ENCODE results near the gene ZNF845.
"Not testable (repeated sequence)": the region's sequence is repeated elsewhere in the genome, so short reads cannot be mapped to it uniquely, and the experiment has no call there.

ZNF845 gene

DNA sequence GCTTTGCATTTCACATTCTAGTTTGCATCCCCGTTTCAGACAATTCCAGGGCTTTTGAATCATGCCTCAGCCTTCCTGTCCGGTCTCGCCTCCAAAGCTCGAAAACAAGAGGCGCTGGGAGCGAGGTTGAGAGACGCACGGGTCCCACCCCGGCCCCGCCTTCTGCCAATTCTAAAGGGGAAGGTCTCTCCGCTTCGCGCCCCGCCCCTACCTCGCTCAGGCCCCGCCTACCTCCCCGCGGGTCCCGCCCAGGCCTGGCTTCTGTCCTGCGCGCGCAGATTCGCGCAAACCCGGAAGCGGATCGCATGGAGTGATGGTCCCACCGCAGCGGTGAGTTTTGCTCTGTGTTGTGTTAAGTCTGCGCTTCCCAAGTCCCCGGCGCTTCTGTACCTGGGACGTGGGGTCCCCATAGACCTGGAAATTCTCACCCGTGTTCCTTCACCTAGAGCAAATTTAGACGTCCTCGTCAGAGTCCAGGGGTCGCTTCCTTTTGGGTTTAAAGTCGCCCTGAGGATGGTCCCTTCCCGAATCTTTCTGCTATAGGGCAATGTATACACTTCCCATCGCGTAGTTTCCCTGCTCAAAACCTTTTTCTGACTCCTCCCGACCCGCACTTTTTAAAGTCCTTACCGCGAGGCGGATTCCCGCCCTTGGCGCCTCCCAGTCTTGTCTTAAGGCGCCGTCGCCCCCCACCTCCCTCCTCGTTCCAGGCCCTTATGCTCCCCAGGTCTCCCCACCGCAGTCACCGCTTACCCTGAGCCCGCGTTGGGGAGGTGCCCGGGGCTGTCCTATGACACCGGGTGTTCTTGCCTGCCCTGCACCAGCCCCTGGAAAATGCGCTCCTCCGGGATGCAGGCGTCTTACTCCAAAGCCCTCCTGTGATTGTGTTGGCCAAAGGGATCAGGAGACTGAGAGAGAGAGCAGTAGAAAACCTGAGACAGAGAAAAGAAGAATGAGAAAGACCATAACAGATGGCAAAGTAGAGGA is at the start of gene ZNF845:
ZNF845 (plus strand) TSS at position 287 of the 987 bp plus-strand sequence. CDS start 7,559 bp downstream, outside the sequence.
- DNase-seq = peak; percentile 99

DNA sequence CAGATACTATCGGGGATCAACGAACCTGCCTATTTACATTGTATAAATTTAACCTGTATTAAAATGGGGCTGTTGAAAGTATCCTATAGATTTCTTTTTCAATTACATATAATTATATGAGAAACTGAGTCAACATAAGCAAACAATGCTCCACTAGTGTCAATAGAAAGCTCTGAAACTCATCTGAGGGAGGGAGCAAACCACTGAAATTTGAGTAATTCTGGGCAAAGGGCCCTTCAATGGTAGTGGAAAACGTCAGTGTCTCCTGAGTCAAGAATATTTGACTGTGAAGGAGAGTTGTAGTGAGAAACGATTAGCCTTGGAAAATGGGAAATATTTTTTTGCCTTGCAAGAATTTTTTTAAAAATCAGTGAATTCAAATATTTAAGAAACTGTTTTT is 48.5 kb upstream of the ZNF845 start:
- DNase-seq = no peak

DNA sequence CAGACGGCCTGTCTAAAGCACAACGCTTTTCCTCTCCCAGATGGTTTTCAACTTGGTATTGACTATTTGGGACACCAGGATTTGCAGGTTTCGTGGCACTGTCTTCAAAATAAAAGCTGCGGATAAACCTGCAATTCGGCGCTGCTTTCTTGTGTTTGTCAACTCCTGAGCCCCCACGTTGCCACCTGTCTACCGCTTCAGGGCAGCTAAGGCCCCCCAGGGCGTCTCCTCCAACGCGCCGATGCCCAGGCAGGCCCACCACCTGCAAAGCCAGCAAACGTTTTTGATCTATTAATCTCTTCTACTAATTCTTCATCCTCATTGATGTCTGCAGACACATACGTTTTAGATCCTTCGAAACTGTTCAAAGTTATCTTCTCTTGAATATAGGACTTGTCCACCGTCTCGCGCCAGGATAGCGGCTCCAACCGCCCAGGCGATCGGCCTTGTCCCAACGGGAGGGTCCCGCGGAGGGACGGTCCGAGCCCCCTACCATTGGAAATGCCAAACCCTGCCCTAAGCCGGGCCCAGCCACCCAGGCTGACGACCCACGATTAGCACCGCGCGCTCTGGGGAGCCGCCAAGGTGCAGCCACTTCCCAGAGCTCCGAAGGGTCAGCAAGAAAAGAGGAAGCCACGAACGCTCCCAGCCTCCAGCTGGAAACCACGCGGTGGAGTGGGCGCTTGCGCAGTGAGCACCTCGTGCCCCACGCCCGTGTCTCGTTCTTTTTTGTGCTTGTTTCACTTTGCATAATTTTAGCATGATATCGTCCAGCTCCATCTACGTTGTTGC is 42.6 kb upstream of the ZNF845 start:
- no peak for DNase-seq

DNA sequence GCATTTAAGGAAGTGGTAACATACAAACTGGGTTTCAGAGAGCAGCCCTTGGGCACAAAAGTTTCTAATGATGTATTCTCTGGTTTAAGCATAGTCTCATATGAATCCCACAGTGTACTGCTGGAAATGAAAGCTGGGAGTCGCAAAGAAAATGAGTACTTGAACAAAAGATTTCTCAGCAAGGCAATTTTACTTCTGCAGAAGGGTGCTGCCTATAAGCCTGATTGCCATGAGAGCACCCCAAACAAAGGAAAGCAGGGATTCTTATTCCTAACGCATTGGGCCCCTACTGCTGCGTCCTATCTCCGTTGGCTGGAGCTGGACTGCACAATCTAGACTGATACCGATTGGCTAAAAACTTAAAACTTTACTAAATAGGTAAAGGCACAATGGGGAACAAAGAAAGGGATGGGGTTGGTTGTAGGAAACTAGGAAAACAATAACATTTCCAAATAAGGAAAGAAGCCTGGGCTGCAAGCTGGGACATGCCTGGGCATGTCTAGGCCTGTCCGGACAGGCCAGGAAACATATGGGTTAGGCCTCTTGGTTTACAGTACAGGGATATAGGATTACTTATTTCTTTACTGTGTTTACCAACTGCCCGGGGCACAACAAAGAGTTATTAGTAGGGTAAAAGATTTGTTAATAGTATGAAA is 38.6 kb upstream of the ZNF845 start:
- DNase-seq = no peak

DNA sequence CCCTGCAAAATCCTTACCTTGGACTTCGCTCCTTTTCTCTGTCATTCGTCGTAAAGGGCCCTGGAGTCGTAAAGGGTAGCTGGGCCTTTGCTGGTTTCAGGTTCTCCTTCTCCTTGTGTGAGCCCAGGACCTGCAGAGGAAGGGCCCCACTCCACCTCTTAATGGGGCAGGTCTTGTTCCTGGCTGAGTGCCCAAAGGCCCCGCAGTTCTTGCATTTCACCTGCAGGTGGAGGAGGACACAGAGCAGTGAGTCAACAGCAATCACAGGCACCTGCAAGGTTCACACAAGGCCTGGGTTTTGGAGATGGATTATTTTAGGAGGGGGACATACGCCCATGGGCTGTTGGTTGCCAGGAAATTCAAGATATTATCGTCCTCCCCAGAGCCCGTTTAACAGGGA is 32.2 kb upstream of the ZNF845 start:
- DNase-seq = not testable (repeated sequence)

DNA sequence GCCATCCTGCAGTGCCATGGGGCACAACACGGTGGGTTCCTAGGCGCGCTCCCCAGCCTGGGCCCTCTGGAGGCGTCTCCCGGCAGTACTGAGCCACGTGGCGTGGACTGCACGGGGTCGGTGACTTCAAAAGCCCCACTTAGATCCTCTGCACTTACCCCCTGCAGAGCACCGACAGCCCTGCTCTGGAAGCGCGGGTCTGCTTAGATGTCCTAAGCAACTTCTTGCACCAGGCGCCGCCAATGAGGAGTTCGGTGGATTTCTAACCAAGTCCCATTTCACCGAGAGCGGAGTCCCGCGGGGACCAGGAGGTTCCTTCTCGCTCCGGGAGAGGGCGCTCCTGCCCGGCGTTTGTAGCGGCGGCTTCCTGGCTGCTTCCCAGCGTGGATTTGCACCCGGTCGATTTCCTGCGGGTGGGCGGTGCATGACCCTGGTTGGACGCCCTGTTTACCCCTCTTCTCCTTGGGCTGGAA is 25.2 kb upstream of the ZNF845 start:
- DNase-seq = no peak

DNA sequence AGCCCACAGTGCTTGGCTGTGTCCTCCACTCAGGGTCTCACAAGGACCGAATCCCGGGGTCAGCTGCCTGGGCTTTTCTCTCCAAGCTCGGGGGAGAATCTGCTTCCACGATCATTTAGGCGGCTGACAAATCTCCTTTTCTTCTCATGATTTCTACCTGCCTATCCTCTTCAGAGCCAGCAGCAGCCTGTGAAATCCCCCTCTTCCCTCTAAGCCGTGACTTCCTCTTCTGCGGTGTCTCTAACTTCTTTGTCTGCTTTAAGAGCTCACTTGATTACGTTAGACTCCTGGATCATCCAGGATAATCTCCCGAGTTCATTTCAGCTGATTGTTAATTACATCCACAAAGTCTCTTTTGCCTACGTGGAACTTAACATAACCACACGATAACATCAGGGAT is 22.5 kb upstream of the ZNF845 start:
- no peak for DNase-seq

DNA sequence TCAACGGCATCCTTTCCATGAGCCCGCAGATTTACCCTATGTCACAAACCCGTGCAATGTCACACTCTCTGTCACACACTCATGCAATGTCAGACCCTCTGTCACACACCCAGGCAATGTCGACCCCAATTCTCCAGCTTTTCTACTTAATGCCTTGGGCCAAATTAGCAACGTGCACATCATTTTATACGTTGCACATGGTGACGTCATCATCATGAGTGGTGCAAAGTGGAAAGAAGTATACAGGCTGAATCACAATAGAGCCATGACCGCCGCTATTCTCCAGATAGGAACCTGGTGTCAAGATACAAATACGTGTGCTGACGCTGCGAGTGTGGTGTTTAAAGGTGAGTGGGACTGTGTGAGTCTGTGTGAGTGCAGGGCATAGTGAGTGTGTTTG is 21.7 kb upstream of the ZNF845 start:
- no peak for DNase-seq

DNA sequence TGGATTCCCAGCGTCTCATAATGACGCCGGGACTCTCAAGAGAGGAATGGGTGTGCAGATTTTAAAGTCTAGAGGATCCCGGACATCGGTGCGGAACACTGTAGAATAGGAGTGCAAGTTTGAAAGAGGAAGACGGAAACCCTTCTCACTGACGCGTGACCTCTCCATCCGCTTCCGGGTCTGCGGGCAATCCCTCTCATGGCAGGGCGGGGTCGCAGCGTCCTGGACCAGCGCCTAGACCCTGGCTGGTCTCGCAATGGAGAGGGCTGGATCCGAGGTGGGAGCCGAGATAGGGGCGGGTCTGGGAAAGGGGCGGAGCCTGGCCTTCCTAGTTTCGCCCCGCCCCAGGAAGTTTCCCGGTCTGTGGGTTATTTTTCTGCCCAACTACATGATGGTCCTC is 4.6 kb upstream of the ZNF845 start:
- DNase-seq = no peak

DNA sequence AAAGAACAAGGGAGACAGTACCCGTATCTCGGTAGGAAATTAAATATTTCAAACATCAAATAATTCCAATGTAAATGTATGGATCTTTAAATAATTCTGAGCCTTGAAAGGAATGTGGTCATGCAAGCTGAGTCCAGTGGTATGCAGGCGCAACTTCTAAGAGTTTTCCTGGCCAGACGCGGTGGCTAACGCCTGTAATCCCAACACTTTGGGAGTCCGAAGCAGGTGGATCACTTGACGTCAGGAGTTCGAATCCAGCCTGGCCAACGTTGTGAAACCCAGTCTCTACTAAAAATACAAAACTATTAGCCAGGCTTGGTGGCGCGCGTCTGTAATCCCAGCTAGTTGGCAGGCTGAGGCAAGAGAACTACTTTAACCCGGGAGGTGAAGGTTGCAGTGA is 1.1 kb upstream of the ZNF845 start:
- DNase-seq = no peak

DNA sequence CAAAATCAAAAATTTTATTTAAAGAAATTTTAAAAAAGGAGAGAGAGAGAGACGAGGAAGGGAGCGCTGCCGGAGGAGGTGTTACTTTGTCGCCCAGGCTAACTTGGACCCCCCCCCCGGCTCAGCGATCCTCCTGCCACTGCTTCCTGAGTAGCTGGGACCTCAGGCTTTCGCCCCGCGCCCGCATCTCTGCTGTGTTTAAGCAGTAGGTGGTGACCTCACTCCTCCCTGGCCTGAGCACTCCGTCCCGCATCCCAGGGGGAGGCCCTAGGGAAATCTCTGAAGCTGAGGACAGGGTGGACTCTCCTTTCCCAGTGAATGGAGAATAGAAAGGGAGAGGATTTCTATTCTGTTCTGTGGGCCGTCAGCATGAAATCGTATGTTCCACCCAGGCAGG is 485 bp upstream of the ZNF845 start:
- no peak for DNase-seq

DNA sequence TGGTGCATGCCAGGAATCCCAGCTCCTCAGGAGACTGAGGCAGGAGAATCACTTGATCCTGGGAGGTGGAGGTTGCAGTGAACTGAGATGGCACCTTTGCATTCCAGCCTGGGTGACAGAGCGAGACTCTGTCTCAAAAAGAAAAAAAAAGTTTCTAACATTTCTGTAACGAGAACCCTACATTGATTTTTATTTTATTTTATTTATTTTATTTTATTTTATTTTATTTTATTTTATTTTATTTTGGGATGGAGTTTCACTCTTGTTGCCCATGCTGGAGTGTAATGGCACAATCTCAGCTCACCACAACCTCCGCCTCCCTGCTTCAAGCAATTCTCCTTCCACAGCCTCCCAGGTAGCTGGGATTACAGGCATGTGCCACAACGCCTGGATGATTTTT is 10.9 kb downstream of the ZNF845 start:
- DNase-seq = not testable (repeated sequence)

DNA sequence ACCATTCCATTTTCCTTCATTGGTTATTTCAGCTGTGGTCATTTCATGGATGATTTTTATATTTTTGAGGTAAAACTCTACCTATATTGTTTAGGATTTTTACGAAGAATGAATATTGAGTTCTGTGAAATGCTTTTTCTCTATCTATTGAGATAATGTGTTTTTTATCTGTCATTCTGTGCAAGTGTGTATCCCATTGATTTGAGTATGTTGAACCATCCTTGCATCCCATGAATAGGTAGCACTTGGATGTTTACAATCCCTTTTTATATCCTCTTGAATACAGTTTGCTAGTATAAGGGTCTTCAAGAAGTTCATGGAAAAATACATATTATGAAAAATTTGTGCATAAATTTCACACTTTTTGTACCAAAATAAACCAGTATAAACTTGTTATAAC is 22.2 kb downstream of the ZNF845 start:
- DNase-seq = no peak

DNA sequence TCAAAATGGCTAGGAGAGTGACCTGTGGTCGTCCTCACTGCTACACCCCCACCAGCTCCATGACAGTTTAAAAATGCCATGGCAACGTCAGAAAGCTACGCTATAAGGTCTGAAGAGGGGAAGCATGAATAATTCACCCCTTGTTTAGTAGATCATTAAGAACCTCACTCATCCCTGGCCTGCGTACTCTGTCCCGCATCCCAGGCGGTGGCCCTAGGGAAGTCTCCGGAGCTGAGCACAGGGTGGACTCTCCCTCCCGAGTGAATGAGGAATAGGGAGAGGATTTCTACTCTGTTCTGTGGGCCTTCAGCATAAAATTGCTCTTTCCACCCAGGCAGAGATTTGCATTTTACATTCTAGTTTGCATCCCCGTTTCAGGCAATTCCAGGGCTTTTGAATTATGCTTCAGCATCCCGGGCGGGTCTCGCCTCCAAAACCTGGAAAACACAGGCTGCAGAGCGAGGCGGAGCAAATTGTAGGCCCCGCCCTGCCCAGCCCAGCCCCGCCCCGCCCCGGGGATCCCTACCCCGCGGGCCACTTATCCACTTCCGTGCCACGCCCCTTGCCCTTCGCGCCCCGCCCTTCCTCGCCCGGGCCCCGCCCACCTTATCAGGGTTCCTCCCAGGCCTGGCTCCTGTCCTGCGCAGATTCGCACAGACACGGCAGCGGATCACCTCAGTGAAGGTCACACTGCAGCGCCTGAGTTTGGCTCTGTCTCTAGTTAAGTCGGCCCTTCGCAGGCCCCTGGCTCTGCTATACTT is 24.5 kb downstream of the ZNF845 start:
- DNase-seq = no peak

DNA sequence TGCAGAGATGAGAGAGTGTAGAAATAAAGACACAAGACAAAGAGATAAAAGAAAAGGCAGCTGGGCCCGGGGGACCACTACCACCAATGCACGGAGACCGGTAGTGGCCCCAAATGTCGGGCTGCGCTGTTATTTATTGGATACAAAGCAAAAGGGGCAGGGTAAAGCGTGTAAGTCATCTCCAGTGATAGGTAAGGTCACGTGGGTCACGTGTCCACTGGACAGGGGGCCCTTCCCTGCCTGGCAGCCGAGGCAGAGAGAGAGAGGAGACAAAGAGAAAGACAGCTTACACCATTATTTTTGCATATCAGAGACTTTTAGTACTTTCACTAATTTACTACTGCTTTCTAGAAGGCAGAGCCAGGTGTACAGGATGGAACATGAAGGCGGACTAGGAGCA is 26.5 kb downstream of the ZNF845 start:
- not testable (repeated sequence) for DNase-seq

DNA sequence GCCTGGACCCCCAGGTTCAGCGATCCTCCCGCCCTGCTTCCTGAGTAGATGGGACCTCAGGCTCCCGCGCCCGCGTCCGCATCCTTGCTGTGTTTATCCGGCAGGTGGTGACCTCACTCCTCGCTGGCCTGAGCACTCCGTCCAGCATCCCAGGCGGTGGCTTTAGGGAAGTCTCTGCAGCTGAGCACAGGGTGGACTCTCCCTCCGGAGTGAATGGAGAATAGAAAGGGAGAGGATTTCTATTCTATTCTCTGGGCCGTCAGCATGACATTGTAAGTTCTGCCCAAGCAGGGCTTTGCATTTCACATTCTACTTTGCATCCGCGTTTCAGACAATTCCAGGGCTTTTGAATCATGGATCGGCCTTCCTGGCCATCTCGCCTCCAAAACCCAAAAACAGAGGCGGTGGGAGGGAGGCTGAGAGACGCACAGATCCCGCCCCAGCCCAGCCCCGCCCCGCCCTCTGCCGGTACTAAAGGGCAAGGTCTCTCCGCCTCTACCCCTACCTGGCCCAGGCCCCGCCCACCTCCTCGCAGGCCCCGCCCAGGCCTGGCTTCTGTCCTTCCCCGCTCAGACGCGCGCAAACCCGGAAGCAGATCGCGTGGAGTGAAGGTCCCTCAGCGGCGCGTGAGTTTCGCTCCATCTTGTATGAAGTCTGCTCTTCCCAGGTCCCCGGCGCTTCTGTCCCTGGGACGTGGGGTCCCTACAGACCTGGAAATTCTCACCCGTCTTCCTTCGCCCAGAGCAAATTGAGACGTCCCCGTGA is 31.8 kb downstream of the ZNF845 start, which contains the start of gene ZNF525:
ZNF525 (plus strand) TSS at position 572 of the 765 bp plus-strand sequence. CDS start 6,577 bp downstream, outside the sequence.
- peak; percentile 98 for DNase-seq

DNA sequence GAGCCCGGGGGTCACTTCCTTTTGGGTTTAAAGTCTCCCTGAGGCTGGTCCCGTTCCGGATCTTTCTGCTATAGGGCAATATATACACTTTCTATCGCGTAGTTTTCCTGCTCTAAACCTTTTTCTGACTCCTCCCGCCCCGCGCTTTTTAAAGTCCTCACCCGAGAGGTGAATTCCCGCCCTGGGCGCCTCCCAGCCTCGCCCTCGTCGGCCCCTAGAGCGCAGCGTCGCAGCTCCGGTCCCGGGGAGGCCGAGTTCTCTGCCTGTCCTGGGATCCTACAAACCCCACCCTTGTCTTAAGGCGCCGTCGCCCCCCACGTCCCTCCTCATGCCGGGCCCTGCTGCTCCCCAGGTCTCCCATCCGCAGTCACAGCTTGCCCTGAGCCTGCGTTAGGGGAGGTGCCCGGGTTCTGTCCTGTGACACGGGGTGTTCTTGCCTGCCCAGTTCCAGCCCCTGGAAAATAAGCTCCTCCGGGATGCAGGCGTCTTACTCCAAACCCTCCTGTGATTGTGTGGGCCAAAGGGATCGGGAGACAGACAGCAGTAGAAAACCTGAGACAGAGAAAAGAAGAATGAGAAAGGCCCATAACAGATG is 32.4 kb downstream of the ZNF845 start:
- no peak for DNase-seq

DNA sequence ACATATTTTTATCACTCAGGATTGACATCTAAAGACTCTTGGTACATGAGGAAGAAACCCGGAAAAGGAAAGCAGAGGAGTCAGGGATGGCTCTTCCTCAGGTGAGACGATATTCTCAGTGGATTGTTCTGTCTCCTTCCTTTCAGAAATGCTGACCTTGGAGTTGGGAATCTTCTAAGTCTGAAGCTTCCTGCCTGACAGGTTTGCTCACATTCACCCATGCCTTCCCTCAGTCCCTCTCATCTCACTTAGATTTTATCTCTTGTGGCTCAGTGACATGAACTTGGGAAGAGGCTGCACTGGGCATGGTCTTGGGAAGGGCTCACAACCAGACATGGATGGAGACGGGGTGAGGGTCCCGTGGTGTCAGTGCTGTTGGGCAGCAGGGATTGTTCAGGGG is 38.6 kb downstream of the ZNF845 start:
- no peak for DNase-seq

DNA sequence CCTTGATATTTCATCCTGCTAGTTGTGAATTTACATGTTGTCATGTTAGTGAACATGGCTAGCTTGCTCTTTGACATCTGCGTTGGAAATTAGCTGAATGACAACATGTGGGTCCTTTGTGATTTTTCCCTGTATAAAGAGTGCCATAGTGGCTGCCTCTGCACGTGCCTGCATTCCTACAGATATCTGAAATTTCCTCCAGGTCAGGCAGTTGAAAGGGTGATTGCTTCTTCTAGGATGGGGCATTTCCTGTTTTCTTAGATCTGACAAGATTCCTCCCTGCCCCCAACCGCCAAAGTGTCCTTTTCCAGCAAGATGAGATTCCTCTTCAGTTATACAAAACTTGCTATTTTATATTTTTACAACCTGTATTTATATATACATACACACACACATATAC is 40.7 kb downstream of the ZNF845 start:
- no peak for DNase-seq

DNA sequence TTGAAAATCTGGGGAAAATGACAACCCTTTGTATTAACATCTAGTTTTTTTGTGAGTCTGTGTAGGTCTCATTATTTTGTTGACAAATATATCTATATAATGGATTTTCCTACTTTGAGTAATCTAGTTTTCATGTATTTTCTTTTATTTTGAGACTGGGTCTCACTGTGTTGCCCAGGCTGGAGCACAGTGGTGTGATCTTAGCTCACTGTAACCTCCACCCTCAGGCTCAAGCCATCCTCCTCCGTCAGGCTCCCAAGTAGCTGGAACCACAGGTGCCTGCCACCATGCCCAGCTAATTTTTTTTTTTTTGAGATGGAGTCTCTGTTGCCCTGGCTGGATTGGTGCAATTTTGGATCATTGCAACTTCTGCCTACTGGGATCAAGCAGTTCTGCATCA is 41.2 kb downstream of the ZNF845 start:
- no peak for DNase-seq

DNA sequence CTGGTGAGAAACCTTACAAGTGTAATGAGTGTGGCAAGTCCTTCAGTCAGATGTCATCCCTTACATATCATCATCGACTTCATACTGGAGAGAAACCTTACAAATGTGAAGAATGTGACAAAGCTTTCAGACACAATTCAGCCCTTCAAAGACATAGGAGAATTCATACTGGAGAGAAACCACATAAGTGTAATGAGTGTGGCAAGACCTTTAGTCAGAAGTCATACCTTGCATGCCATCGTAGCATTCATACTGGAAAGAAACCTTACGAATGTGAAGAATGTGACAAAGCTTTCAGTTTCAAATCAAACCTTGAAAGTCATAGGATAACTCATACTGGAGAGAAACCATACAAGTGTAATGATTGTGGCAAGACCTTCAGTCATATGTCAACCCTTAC is 47.8 kb downstream of the ZNF845 start:
- DNase-seq = no peak

Data from activated T-cell treated with anti-CD3 and anti-CD28 coated beads, Interleukin-2, amount 50 U/mL, for 1 hour (primary cell).